PC-9 (cell line): ENCODE measurements around the gene TMC8.

Experiments used
- CTCF ChIP-seq: fragments of 200-600 bp; sonication (generic); conservative IDR thresholded peaks from 2 replicates; pipeline ENCODE4 v1.6.1; 2017; ENCODE audit warnings: mixed run types, antibody characterized with exemption, mild to moderate bottlenecking, moderate library complexity
- EZH2 ChIP-seq: fragments of 200-600 bp; sonication (generic); IDR thresholded peaks from 2 replicates; pipeline ENCODE4 v1.8.0; 2017; ENCODE audit warnings: antibody characterized with exemption, low read depth

GRCh38 chr17:78166416-78166815, 35.8 kb downstream of the TMC8 start:
- no peak for TF ChIP-seq CTCF
- no peak for TF ChIP-seq EZH2
